H1 (cell line): ENCODE results near the gene GIPR. TPM values are rescaled to one million over a fixed set of nuclear protein-coding genes. Genes with fewer than 3 reads are reported as not detected.

Experiments used
- SRF ChIP-seq: IDR thresholded peaks from 2 replicates; pipeline ENCODE4 v1.6.1; 2011; ENCODE audit warnings: mild to moderate bottlenecking, low read depth, low read length, moderate library complexity
- TAF7 ChIP-seq: optimal IDR thresholded peaks from 2 replicates; pipeline ENCODE3; 2011; ENCODE audit warnings: low read depth, mild to moderate bottlenecking, inconsistent platforms, low read length, moderate library complexity, borderline replicate concordance
- TCF12 ChIP-seq: IDR thresholded peaks from 2 replicates; pipeline ENCODE4 v1.6.1; 2011; ENCODE audit warnings: low read depth, mild to moderate bottlenecking, low read length
- polyA plus RNA-seq, 7 experiments: library from polyadenylated mRNA; depleted of rRNA in 3 of 7; stranded (reverse) in 5 of 7; unstranded in 2 of 7; fragments of >200 nt in 5 of 7; fragments of 200-250 nt in 2 of 7; gene quantifications; 1 replicate in 5 of 7; 2 replicates in 1 of 7; 4 replicates in 1 of 7; pipeline versions ENCODE4 v1.2.1 to v1.2.3, GENCODE V29; 2011 to 2013; ENCODE audit warnings: missing spikeins in 2 of 7, mixed read lengths in 2 of 7
- total RNA-seq: library from RNA; stranded (reverse); fragmentation: NEBNext Ultra II Directional; extraction: Animal tissue kit (Norgen Biotek cat#: 25700); gene quantifications from 2 replicates; pipeline ENCODE4 v1.2.1, GENCODE V29; 2021
- TF ChIP-seq, protein P1 (sequence below): IDR thresholded peaks from 2 replicates; pipeline ENCODE4 v1.6.1; 2011; ENCODE audit warnings: low read length, improper control_type of control experiment

Gene GIPR
- total and polyA plus RNA-seq, 2 of the 8 experiments (the other 6 are each of a cell fraction or from before 2014, with no cell fraction given), result 0.42 to 1.3 TPM

DNA sequence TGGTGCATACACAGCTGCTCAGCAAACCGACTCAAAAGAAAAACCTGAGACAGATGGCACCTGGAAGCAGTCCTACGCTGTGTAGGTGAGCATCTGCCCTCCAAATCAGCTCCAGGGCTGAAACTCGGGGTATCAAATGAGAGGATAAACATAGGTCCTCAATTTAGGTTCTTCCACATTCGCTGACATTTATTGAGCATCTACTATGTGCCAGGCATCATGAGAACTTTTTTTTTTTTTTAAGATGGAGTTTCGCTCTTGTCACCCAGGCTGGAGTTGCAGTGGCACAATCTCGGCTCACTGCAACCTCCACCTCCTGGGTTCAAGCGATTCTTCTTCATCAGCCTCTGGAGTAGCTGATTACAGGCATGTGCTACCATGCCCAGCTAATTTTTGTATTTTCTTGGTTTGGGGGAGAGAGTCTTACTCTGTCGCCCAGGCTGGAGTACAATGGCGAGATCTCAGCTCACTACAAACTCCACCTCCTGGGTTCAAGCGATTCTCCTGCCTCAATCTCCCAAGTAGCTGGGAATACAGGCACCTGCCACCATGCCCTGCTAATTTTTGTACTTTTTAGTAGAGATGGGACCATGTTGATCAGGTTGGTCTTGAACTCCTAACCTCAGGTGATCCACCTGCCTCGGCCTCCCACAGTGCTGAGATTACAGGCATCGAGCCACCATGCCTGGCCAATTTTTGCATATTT, 37.8 kb downstream of the GIPR start (continued):
- TF ChIP-seq, protein P1, sequence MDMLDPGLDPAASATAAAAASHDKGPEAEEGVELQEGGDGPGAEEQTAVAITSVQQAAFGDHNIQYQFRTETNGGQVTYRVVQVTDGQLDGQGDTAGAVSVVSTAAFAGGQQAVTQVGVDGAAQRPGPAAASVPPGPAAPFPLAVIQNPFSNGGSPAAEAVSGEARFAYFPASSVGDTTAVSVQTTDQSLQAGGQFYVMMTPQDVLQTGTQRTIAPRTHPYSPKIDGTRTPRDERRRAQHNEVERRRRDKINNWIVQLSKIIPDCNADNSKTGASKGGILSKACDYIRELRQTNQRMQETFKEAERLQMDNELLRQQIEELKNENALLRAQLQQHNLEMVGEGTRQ, result no peak
- no peak for TF ChIP-seq SRF
- no peak for TF ChIP-seq TCF12
- TF ChIP-seq TAF7, result no peak
